Right lung (tissue), 5 donors: ENCODE measurements around the gene C9orf72. TPM values are rescaled to one million over a fixed set of nuclear protein-coding genes. Genes with fewer than 3 reads are reported as not detected.
A peak's percentile ranks its signal among the peaks of the same experiment; 100 is the strongest.

Source experiments
- DNase-seq, 2 donors: peaks; one replicate each; pipeline ENCODE4 v3.0.0-alpha.2; 2013
- polyA plus RNA-seq, 5 donors: library from polyadenylated mRNA; unstranded; fragments of 120-200 nt; gene quantifications; one replicate each; pipeline versions ENCODE4 v1.2.1 to v1.2.3, GENCODE V29; 2013; ENCODE audit warnings: inconsistent platforms in 1 of 5, low replicate concordance in 1 of 5; ENCODE audit not compliant: insufficient read length in 5 of 5, insufficient read depth in 1 of 5

The C9orf72 gene
- polyA plus RNA-seq, 5 donors: 16.9 to 33.6 (median 24.0) TPM

GRCh38 chr9:27582794-27583193 is 9.5 kb upstream of the C9orf72 start:
- no peak for DNase-seq

- no peak for DNase-seq
These were observed 8.5 kb upstream of the C9orf72 start for GRCh38 chr9:27581826-27582225.

- DNase-seq: peak; percentile 93 to 95
These were observed 631 bp upstream of the C9orf72 start for GRCh38 chr9:27573634-27574590.

GRCh38 chr9:27572566-27572917 is 739 bp downstream of the C9orf72 start:
- DNase-seq: peak; percentile 40 to 48

GRCh38 chr9:27572061-27572460 is 1.2 kb downstream of the C9orf72 start:
- DNase-seq: no peak

- DNase-seq: no peak
These were observed 2.3 kb downstream of the C9orf72 start for GRCh38 chr9:27571011-27571410.

GRCh38 chr9:27569406-27569805 is 3.9 kb downstream of the C9orf72 start:
- DNase-seq: no peak

- no peak for DNase-seq
These were observed 7.2 kb downstream of the C9orf72 start for GRCh38 chr9:27566118-27566517.

- no peak for DNase-seq
These were observed 7.6 kb downstream of the C9orf72 start for GRCh38 chr9:27565696-27566095.

- no peak for DNase-seq
These were observed 8.6 kb downstream of the C9orf72 start for GRCh38 chr9:27564670-27565069.

- DNase-seq: no peak
These were observed 9.4 kb downstream of the C9orf72 start for GRCh38 chr9:27563738-27564430.

- no peak for DNase-seq
These were observed 11.6 kb downstream of the C9orf72 start for GRCh38 chr9:27561685-27562084.

GRCh38 chr9:27560457-27560856 is 12.8 kb downstream of the C9orf72 start:
- no peak for DNase-seq

- no peak for DNase-seq
These were observed 15.0 kb downstream of the C9orf72 start for GRCh38 chr9:27558307-27558706.

- DNase-seq: no peak
These were observed 16.8 kb downstream of the C9orf72 start for GRCh38 chr9:27556470-27556869.

GRCh38 chr9:27554712-27555111 is 18.6 kb downstream of the C9orf72 start:
- no peak for DNase-seq

- peak; percentile 64 to 70 for DNase-seq
These were observed 24.0 kb downstream of the C9orf72 start for GRCh38 chr9:27549196-27549755.

GRCh38 chr9:27548055-27548741 is 25.1 kb downstream of the C9orf72 start:
- DNase-seq: peak in 1 of 2 donors; percentile 57

- no peak for DNase-seq
These were observed 27.8 kb downstream of the C9orf72 start for GRCh38 chr9:27545471-27545870.

- DNase-seq: no peak
These were observed 30.8 kb downstream of the C9orf72 start for GRCh38 chr9:27542508-27542907.

- no peak for DNase-seq
These were observed 31.5 kb downstream of the C9orf72 start for GRCh38 chr9:27541740-27542139.

- DNase-seq: no peak
These were observed 32.8 kb downstream of the C9orf72 start for GRCh38 chr9:27540502-27540901.
